Mammary epithelial cell (primary cell): ENCODE data around the gene MZT2B.
"Not testable (repeated sequence)": the region's sequence is repeated elsewhere in the genome, so short reads cannot be mapped to it uniquely, and the experiment has no call there.

Experiments used
- CTCF ChIP-seq, 2 donors: IDR thresholded peaks in 1 of 2; conservative IDR thresholded peaks in 1 of 2; 2 replicates each; pipeline ENCODE4 v1.5.1; 2011 to 2012; ENCODE audit warnings: inconsistent platforms in 2 of 2, low read length in 2 of 2, mild to moderate bottlenecking in 2 of 2, control low read depth in 1 of 2, low read depth in 1 of 2; ENCODE audit not compliant: insufficient read depth in 1 of 2; ENCODE audit errors: extremely low read depth in 1 of 2
- EZH2 ChIP-seq: IDR thresholded peaks from 2 replicates; pipeline ENCODE4 v1.6.1; 2012; ENCODE audit warnings: low read length, inconsistent platforms, borderline replicate concordance

GRCh38 chr2:130230376-130230775 is 48.3 kb downstream of the MZT2B start:
- not testable (repeated sequence) for TF ChIP-seq CTCF (conservative IDR thresholded peaks at IDR 0.05 in 1 of 2, IDR thresholded peaks at IDR 0.05 in 1 of 2; ENCODE audit: extremely low read depth in 1 of 2, insufficient read depth in 1 of 2, low read depth in 1 of 2, low read length in 2 of 2); EZH2
